ENCODE data around the gene TAL2. TPM values are rescaled to one million over a fixed set of nuclear protein-coding genes. Genes with fewer than 3 reads are reported as not detected.
"Not testable (repeated sequence)": the region's sequence is repeated elsewhere in the genome, so short reads cannot be mapped to it uniquely, and the experiment has no call there.

Gene TAL2
- polyA plus RNA-seq, 3 donors: not detected

GRCh38 chr9:105698348-105698870 is 36.2 kb downstream of the TAL2 start:
- WGBS, 3 donors: 62 to 81% (median 74%) methylated on average over 1 of the region's 1 CpG

DNA sequence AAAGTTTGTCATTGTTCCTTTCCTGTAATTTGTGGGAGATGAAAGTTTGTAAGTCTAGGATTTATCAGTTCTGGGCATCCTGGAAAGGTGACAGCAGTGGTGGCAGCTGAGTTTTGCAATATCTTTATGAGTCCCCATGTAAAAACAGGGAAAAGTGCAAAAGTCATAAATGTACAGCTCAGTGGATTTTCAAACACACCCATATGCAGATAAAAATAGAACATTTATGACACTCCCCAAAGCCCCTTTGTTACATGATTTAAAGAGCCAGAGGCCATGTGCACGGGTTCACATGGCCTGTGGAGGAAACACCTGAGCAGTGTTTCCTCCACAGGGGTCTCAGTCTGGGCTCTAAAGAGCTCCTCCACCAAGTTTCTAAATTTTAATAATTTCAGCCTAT is 38.4 kb downstream of the TAL2 start:
- WGBS, 3 donors: 40 to 83% (median 46%) methylated on average over 1 of the region's 1 CpG
- H3K27ac ChIP-seq (ENCODE audit: low read depth, low read length): no peak overlapping the region

More at GRCh38 chr9:105698348-105698870, 36.2 kb downstream of the TAL2 start:
- H3K27ac ChIP-seq (ENCODE audit: low read depth, low read length): no peak overlapping the region

DNA sequence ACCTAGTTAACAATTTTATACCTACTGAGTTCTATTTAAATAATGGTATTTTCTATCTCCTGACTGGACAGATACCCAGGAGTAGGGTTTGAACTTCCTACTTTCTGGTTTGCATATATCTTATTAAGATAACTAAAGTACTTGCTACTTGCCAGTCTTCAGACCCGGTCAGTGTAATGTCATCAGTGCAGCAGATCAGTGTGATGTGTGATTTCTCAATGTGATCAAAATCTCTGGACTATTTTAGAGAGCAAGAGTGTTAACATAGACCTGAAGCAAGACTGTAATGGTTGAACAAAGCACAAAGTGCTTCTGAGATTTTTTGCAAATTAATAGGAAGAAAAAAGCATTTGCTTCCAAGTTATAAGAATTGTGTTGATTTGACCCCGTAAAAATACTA is 38.9 kb downstream of the TAL2 start:
- H3K27ac ChIP-seq (ENCODE audit: low read depth, low read length): no peak overlapping the region
- 73 to 80% (median 77%) methylated on average over 2 of the region's 2 CpGs for WGBS, 3 donors

DNA sequence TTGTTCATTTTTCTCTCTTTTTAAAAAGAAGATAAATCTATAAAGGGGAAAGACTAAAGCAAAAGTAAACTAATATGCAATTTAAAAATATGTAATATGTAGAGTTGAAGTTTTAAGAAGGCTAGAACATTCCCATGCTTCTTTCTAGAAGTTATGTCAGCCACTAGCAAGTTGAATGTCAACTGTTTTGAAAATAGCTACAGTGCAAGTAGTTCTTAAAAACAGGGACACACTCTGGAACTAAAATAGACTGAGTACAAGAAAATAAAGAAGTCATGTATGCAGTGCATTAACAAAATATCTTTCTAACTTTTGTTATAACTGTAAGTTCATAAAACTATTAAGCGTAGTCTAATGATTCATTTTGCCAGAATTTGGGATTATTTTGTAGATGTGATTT is 40.0 kb downstream of the TAL2 start:
- WGBS, 3 donors: 0 to 96% (median 95%) methylated on average over 1 of the region's 1 CpG
- no peak overlapping the region for H3K27ac ChIP-seq (ENCODE audit: low read depth, low read length)

DNA sequence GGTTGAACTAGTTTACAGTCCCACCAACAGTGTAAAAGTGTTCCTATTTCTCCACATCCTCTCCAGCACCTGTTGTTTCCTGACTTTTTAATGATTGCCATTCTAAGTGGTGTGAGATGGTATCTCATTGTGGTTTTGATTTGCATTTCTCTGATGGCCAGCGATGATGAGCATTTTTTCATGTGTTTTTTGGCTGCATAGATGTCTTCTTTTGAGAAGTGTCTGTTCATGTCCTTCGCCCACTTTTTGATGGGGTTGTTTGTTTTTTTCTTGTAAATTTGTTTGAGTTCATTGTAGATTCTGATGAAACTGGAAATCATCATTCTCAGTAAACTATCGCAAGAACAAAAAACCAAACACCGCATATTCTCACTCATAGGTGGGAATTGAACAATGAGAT is 41.4 kb downstream of the TAL2 start:
- 90 to 92% (median 90%) methylated on average over 4 of the region's 4 CpGs for WGBS, 3 donors
- H3K27ac ChIP-seq (ENCODE audit: low read depth, low read length): not testable (repeated sequence)

- WGBS, 3 donors: 96 to 98% (median 98%) methylated on average over 8 of the region's 8 CpGs
- H3K27ac ChIP-seq (ENCODE audit: low read depth, low read length): no peak overlapping the region
These were observed 43.9 kb downstream of the TAL2 start for GRCh38 chr9:105706156-105706555.

DNA sequence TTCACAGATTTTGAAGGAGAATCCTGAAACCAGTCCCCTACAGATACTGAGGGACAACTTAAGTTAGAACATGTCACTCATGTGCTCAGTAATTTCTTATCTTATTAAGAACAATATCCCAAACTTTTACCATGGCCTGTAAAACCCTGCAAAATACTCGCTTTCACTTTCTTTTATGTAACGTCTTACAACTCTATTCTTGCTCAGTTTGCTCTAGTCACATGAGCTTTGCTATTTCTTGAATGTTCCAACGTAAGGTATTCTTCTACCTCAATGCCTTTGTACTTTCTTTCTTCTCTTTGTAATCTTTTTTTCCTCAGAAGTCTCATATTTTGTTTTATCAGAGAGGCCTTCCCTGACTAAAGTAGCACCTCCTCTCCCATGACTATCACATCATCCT is 46.1 kb downstream of the TAL2 start:
- WGBS, 3 donors: 55 to 82% (median 58%) methylated on average over 3 of the region's 3 CpGs
- no peak overlapping the region for H3K27ac ChIP-seq (ENCODE audit: low read depth, low read length)

DNA sequence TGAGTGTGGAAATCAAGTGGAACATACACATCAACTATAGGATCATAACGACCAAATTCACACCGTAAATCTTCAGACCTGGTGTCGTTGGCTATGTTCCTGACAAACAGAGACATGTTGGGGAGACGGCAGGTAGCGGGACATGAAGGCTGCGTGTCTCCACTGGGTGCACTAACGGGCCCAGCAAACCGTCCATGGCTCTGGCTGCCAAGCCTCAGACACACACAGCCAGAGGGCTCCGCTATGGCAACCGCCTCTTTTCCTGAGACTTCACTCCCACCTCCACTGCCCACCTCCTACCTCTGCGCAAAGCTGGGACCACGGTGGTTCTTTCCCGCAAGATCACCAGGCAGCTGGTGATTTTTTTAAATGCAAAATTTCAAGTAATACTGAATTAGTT is 48.4 kb downstream of the TAL2 start:
- no peak overlapping the region for H3K27ac ChIP-seq (ENCODE audit: low read depth, low read length)
- WGBS, 3 donors: 95 to 96% (median 95%) methylated on average over 13 of the region's 13 CpGs

GRCh38 chr9:105711867-105712266 is 49.6 kb downstream of the TAL2 start:
- H3K27ac ChIP-seq (ENCODE audit: low read depth, low read length): no peak overlapping the region
- WGBS, 3 donors: 87 to 90% (median 88%) methylated on average over 7 of the region's 7 CpGs

- H3K27ac ChIP-seq (ENCODE audit: low read depth, low read length): no peak overlapping the region
- 60 to 92% (median 80%) methylated on average over 1 of the region's 1 CpG for WGBS, 3 donors
These were observed 50.0 kb downstream of the TAL2 start for GRCh38 chr9:105712297-105712696.

Other genes with a start within 250 kb of the TAL2 start
- 1 to 10 TPM in 1 of 3 donors, under 1 TPM in 2; 0.45 to 1.0 (median 0.74) TPM for gene FSD1L, start 214.4 kb upstream of the TAL2 start, polyA plus RNA-seq
- 1 to 10 TPM; 2.1 to 4.1 (median 3.0) TPM for gene FKTN, start 104.3 kb upstream of the TAL2 start, polyA plus RNA-seq
- 1 to 10 TPM; 3.1 to 4.8 (median 3.2) TPM for gene TMEM38B, start 32.1 kb downstream of the TAL2 start, polyA plus RNA-seq

All from adipose tissue (tissue), 3 donors.